NK-92 treated with Interleukin-12 subunit alpha and Interleukin-12 subunit beta, amount 100 ng/mL, for 24 hours (cell line): ENCODE data around the gene COPB2.

ENCODE experiments used
- DNase-seq: peaks from one replicate; lab custom pipeline; 2025; lab: John Stamatoyannopoulos, UW

COPB2 gene

DNA sequence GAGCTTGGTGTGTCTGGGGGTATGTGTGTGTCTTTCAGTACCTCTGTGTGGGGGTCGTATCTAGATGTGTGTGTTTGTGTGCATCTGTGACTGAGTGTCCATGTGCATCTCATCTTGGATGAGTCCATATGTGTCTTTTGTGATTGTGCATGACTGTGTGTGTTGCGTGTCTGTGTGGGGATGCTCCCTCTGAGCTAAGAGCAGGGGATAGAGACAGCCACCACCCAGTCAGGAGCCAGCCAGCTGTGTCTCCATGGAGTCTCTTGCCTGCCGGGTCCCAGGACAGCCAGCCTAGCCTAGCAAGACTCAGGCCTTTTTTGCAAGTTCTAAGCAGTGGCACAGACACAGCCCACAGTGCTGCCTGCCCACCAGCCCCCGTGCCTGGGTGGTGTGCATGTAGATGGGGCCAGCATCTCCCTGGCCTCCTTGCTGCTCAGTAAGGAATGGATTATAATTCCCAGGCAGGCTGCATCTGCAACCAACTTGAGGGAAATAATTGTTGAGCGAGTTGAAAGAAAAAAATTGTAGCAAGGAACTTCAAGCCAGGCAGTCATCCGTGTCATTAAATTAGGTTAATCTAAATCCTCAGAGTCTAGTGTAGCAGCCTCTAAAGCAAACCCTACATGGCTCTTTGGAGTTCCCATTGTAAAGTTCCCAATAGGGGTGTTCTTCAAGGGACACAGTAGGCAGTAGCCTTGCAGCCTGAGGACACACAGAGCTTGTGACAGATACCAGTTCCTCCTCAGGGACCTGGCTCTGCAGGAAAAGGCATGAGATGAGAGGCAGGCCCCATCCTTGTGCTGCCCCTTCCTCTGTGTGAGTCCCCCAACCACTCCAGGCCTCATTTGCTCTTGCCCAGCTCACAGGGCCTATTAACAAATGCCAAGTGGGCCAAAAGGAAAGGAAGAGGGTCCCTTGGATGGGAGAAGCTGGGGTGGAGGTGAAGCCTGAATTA is 81.6 kb downstream of the COPB2 start:
- DNase-seq = no peak
